Gastrocnemius medialis (tissue), 4 donors: Measurements from ENCODE around the gene RNF220. TPM values are rescaled to one million over a fixed set of nuclear protein-coding genes. Genes with fewer than 3 reads are reported as not detected.

Experiments used
- ATAC-seq, 2 donors: fragments of 150-250 bp; one replicate each; pipeline ENCODE4 v1.9.1; 2016
- DNase-seq, 2 donors: peaks; one replicate each; pipeline ENCODE4 v3.0.0-alpha.2; 2019
- H3K27ac ChIP-seq, 4 donors: fragments of 200-600 bp; sonication (generic); 1 replicate in 1 of 4; 2 replicates in 3 of 4; pipeline ENCODE4 v1.5.1; 2016 to 2018; ENCODE audit warnings: mild to moderate bottlenecking in 2 of 4, moderate library complexity in 1 of 4
- H3K27me3 ChIP-seq, 3 donors: fragments of 200-600 bp; sonication (generic) in 2 of 3; 1 replicate in 1 of 3; 2 replicates in 2 of 3; pipeline versions ENCODE4 v1.5.1 to v1.6.0; 2016 to 2019; ENCODE audit warnings: mild to moderate bottlenecking in 1 of 3, moderate library complexity in 1 of 3
- H3K36me3 ChIP-seq, 2 donors: fragments of 200-600 bp; sonication (generic) in 1 of 2; one replicate each; pipeline ENCODE4 v1.5.1; 2017 to 2018
- H3K4me1 ChIP-seq, 2 donors: fragments of 200-600 bp; sonication (generic) in 1 of 2; one replicate each; pipeline ENCODE4 v1.5.1; 2016 to 2017; ENCODE audit warnings: mild to moderate bottlenecking in 2 of 2
- H3K4me3 ChIP-seq, 4 donors: fragments of 200-600 bp; sonication (generic) in 3 of 4; 1 replicate in 1 of 4; 2 replicates in 3 of 4; pipeline ENCODE4 v1.5.1; 2016 to 2019; ENCODE audit warnings: mild to moderate bottlenecking in 2 of 4
- H3K9me3 ChIP-seq, 3 donors: fragments of 200-600 bp; sonication (generic) in 2 of 3; 1 replicate in 1 of 3; 2 replicates in 2 of 3; pipeline ENCODE4 v1.5.1; 2016 to 2019
- POLR2A ChIP-seq, 2 donors: fragments of 450-650 bp; IDR thresholded peaks; one replicate each; pipeline ENCODE4 v1.6.1; 2017; ENCODE audit warnings: antibody characterized with exemption in 2 of 2, mild to moderate bottlenecking in 2 of 2, moderate library complexity in 2 of 2
- in situ Hi-C, 4 donors: fragments of 200-750 bp; cut with MboI; loops; one replicate each; pipeline versions ENCODE4 v1.15.0 to v1.8.0; 2017; ENCODE audit warnings: low sequenced_read_pairs in 4 of 4
- intact Hi-C: fragments of 100-400 bp; cut with DNase I; formaldehyde crosslinking; loops from one replicate; pipeline ENCODE4 v1.15.1; 2023; ENCODE audit warnings: low total_unique reads
- total RNA-seq, 4 donors: library from RNA; depleted of rRNA; stranded (reverse); fragments of >200 nt; gene quantifications; one replicate each; pipeline versions ENCODE4 v1.1.0 to v1.2.3, GENCODE V29; 2016
- TF ChIP-seq, protein P1 (sequence below), 5 experiments: fragments of 450-650 bp in 3 of 5; fragments of 200-600 bp in 2 of 5; sonication (generic) in 2 of 5; IDR thresholded peaks in 4 of 5; conservative IDR thresholded peaks in 1 of 5; 1 replicate in 4 of 5; 2 replicates in 1 of 5; pipeline ENCODE4 v1.5.1; 2016 to 2019; ENCODE audit warnings: antibody characterized with exemption in 5 of 5, mild to moderate bottlenecking in 3 of 5, moderate library complexity in 3 of 5

The RNF220 gene
- total RNA-seq, 4 donors from 2014 or later: 91.2 to 172 (median 128) TPM

DNA sequence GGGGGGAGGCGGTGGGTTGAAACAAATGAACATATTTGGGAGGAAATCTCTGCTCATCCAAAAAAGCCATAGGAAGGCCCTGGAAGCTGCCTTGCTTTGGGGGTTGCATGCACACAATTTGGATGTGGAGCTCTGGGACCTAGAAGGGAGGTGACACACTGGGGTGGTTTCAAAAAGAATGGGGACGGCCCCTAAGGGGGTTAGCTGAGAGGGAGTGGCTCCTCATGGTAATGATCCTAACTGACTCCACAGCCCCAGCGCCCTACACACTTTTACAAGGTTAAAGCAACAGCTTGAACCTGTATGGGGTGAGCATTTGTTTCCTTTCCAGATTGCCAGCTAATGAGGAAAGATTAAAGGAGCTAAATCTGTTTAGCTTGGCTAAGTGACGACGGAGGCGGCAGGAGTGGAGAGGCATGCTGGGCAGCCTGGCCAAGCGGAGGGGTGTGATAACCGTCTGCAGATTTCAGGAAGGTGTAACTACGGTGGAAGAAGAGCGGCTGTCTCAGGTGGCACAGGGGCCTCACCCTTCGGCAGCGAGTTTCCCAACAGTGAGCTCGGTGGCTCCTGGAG is 107.3 kb downstream of the RNF220 start:
- Histone ChIP-seq H3K4me1 (no peaks in the 10 kb centered on the region), H3K27me3 (peaks cover 12 to 19% (median 18%) of the 10 kb centered on the region in 3 donors), H3K27ac (no peak overlapping the region), H3K36me3 (no peaks in the 10 kb centered on the region), H3K9me3 (no peaks in the 10 kb centered on the region), H3K4me3 (no peak overlapping the region)
- ATAC-seq: no peak
- TF ChIP-seq, protein P1, sequence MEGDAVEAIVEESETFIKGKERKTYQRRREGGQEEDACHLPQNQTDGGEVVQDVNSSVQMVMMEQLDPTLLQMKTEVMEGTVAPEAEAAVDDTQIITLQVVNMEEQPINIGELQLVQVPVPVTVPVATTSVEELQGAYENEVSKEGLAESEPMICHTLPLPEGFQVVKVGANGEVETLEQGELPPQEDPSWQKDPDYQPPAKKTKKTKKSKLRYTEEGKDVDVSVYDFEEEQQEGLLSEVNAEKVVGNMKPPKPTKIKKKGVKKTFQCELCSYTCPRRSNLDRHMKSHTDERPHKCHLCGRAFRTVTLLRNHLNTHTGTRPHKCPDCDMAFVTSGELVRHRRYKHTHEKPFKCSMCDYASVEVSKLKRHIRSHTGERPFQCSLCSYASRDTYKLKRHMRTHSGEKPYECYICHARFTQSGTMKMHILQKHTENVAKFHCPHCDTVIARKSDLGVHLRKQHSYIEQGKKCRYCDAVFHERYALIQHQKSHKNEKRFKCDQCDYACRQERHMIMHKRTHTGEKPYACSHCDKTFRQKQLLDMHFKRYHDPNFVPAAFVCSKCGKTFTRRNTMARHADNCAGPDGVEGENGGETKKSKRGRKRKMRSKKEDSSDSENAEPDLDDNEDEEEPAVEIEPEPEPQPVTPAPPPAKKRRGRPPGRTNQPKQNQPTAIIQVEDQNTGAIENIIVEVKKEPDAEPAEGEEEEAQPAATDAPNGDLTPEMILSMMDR (IDR thresholded peaks at IDR 0.05 in 4 of 5, conservative IDR thresholded peaks at IDR 0.05 in 1 of 5): no peak
- no peak for TF ChIP-seq POLR2A (IDR thresholded peaks at IDR 0.05)
- intact Hi-C loops: no loop called here
- DNase-seq: no peak
- in situ Hi-C loops: no loop called here

DNA sequence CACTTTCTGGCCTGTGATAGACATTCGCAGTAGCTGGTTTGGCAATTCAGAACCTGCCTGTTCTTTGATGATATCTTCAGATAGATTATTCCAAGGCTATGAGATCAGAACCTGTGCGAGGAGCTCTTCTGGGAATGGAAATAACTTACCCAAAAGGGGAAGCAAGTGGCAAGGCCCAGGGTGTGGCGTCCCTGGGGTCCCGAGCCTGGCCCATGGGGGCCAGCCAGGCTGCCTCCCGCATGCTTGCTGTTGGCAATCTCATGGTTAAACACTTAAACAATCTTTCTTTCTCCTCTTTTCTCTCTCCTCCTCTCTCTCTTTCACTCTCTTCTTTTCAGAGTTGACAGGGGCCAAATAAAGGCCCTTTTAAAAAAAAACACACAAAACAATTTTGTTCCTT is 108.1 kb downstream of the RNF220 start:
- ATAC-seq: no peak
- no peak overlapping the region for H3K4me3 ChIP-seq
- no peaks in the 10 kb centered on the region for H3K36me3 ChIP-seq
- H3K4me1 ChIP-seq: no peaks in the 10 kb centered on the region
- TF ChIP-seq, protein P1 (IDR thresholded peaks at IDR 0.05 in 4 of 5, conservative IDR thresholded peaks at IDR 0.05 in 1 of 5): no peak
- TF ChIP-seq POLR2A (IDR thresholded peaks at IDR 0.05): no peak
- no peak overlapping the region for H3K27ac ChIP-seq
- intact Hi-C loops: no loop called here
- peaks cover 12 to 13% (median 12%) of the 10 kb centered on the region in 3 donors for H3K27me3 ChIP-seq
- no peaks in the 10 kb centered on the region for H3K9me3 ChIP-seq
- in situ Hi-C loops: no loop called here
- DNase-seq: no peak

DNA sequence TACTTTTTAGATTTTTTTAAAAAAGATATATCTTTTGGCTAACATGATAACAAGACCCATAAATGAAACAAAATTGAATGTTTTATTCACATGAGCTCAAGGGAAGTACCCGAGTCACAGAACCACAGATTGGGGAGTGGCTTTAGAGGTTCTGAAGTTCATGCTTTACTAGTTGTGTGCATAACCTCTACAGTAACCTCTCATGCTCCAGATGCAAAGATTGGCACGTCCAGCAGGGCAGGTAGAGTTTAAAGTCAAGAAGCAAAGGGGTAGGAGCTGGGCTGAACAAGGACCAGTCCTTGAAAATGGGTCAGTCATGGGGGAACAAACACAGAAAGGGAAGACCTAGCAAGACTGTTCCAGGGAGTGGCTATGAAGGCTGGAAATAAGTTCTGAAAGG is 109.6 kb downstream of the RNF220 start:
- Histone ChIP-seq H3K36me3 (no peaks in the 10 kb centered on the region), H3K9me3 (no peaks in the 10 kb centered on the region), H3K4me3 (no peak overlapping the region), H3K4me1 (no peaks in the 10 kb centered on the region), H3K27ac (no peak overlapping the region), H3K27me3 (peaks cover 0 to 10% (median 5%) of the 10 kb centered on the region in 3 donors)
- ATAC-seq: no peak
- intact Hi-C loops: no loop called here
- in situ Hi-C loops: no loop called here
- DNase-seq: no peak
- TF ChIP-seq, protein P1 (IDR thresholded peaks at IDR 0.05 in 4 of 5, conservative IDR thresholded peaks at IDR 0.05 in 1 of 5): no peak
- TF ChIP-seq POLR2A (IDR thresholded peaks at IDR 0.05): no peak

DNA sequence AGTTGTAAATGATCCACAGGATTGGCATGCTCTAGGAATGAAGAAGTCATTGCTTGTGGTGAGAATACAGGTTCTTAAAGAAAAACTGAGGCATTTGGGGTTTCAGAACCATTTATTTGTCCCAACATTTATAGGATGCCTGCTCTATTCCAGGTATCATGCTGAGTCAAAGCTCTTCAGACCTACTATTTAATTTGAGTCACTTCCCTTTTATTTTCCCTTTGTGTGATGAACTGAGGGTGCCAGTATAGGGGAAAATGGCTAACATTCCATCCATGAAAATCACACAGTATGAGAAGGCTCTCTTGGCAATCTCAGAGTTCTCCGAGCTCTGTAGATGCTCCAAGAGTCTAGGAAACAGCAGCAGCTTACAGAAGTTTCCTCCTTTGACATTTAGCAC is 110.4 kb downstream of the RNF220 start:
- ATAC-seq (no peak), DNase-seq (no peak)
- TF ChIP-seq POLR2A (IDR thresholded peaks at IDR 0.05): no peak
- TF ChIP-seq, protein P1 (IDR thresholded peaks at IDR 0.05 in 4 of 5, conservative IDR thresholded peaks at IDR 0.05 in 1 of 5): no peak
- H3K9me3 ChIP-seq: no peaks in the 10 kb centered on the region
- intact Hi-C loops (no loop called here), in situ Hi-C loops (no loop called here)
- no peak overlapping the region for H3K27ac ChIP-seq
- no peaks in the 10 kb centered on the region for H3K4me1 ChIP-seq
- H3K27me3 ChIP-seq: peaks cover 0 to 10% (median 5%) of the 10 kb centered on the region in 3 donors
- no peak overlapping the region for H3K4me3 ChIP-seq
- H3K36me3 ChIP-seq: no peaks in the 10 kb centered on the region
